SK-N-MC (cell line): ENCODE data around the gene TMEM252.

Experiments
- EZH2 ChIP-seq: fragments of 200-600 bp; sonication (generic); IDR thresholded peaks from one replicate; pipeline ENCODE4 v1.6.1; 2017; ENCODE audit warnings: antibody characterized with exemption
- POLR2AphosphoS5 ChIP-seq: IDR thresholded peaks from 2 replicates; pipeline ENCODE4 v1.6.1; 2012; ENCODE audit warnings: mild to moderate bottlenecking, low read depth, low read length, borderline replicate concordance

DNA sequence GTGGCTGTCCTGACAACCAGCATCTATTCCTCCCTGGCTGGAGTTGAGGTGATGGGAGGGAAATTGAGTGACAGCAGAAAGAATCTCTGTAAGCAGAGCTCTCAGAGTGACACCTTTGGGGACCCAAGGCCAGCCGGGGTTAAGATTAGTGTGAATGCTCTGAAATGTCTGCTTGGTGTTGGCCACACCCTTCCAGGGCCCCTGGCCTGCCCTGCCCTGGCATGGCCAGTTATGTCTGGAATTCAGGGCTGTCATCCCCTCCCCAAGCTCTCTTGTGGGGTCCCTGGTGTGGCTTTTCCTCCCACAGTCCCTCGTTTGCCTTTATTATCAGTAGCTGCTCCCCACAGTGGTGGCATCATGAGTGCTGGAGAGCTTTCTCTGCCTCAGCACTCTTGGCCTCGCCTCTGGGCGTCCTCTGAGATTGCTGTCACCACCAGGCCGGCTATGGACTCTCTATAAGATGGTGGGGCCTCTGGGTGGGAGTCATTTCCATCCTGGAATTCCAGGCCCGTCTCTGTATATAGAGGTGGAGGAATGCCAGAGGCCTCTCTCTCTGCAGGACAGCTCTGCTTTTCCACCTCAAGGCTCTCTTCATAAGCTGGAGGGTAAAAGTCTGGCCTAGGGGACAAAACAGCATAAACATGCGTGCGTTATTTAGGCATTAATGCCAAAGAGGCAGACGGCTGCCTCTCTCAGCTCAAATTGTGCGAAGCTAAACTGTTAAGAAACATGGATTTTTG lies 3.6 kb downstream of the TMEM252 start:
- no peak for TF ChIP-seq POLR2AphosphoS5
- no peak for TF ChIP-seq EZH2
